Stimulated activated naive CD4-positive, alpha-beta T cell treated with Interleukin-2 at 50 U/mL for 16 hours (primary cell): Measurements from ENCODE around the gene TMEM150C.
"Not testable (repeated sequence)": the region's sequence is repeated elsewhere in the genome, so short reads cannot be mapped to it uniquely, and the experiment has no call there.

Experiments
- DNase-seq: peaks from one replicate; lab custom pipeline; 2025; lab: John Stamatoyannopoulos, UW

TMEM150C gene

GRCh38 chr4:82515705-82516104 is 46.1 kb downstream of the TMEM150C start:
- DNase-seq = no peak

- DNase-seq = no peak
These were observed 48.4 kb downstream of the TMEM150C start for GRCh38 chr4:82513382-82513781.

- DNase-seq = no peak
These were observed 51.6 kb downstream of the TMEM150C start for GRCh38 chr4:82510216-82510615.

DNA sequence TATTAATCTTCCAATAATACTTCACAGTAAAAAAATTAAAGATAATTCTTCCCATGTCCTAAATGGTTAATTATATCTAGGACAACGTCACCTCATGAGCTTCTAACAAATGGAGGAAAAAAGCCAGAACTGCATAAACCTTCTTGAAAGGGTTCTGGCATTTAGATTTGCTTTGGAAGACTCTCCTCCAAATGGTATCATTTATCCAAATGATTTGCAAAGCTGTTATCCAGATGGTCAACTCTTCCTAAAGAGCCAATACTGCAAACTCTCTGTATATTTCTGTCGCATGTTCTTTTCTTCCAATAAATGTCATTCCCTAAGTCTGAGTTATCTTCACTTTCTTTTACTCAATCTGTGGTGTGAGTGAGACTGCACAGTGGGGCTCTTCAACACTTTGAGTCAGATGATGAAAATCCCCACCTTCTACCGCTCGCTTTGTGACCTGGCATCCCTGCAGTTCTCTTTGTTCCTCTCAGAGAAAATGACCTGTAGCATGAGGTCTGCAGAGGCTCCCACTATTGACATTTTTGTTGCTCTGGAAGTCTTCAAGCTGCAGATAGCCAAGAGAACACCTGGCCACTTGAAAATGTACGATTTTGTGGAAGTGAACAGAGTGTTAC is 52.9 kb downstream of the TMEM150C start:
- DNase-seq = no peak

DNA sequence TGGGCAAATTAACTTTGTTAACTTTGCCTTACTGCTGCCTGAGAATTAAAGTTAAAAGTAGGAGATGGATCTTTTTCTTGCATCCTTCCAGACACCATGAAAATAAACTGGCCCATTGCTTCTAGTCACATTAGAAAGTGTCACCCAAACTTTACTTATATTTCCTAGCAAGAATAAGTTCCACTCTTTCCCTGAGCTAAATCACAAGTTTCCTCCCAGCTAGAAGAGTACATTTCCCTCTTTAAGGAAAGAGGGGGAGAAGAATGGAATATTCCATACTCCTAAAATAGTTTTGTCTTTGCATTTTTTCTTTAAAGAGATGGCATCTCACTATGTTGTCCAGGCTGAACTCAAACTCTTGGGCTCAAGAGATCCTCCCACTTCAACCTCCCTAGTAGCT is 53.8 kb downstream of the TMEM150C start:
- DNase-seq = no peak

- no peak for DNase-seq
These were observed 60.7 kb downstream of the TMEM150C start for GRCh38 chr4:82501154-82501442.

DNA sequence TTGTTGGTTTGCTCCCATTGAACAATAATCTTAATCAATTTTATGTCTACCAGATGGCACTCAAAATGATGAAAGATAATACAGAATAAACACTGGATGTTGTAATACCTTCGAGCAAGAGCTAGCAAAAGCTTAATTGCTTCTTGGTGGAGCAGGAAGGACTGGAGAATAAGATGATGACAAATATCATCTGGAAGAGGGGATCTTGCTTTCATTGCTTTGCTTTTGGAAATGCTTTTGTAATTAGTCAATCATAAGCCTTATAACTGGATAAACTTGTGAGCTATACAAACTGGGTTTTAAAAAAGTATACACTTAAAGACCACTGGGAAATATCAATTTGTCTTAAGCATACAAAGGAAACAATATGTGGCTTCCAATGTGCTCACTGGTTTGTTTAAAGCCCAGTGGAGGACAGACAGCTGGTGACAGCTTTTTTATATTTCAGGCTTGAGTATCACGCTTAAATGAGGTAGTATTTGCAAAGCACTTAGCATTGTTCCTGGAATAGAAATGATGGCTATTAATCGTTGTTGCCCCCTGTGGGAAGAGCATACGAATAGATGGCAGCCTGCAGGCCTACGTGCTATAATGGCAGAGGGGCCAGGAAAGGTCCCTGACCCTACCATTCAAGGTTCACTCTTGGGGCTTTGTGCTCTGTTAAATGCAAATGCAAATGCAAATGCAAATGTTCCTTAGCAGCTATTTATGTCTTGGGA is 61.2 kb downstream of the TMEM150C start:
- no peak for DNase-seq

DNA sequence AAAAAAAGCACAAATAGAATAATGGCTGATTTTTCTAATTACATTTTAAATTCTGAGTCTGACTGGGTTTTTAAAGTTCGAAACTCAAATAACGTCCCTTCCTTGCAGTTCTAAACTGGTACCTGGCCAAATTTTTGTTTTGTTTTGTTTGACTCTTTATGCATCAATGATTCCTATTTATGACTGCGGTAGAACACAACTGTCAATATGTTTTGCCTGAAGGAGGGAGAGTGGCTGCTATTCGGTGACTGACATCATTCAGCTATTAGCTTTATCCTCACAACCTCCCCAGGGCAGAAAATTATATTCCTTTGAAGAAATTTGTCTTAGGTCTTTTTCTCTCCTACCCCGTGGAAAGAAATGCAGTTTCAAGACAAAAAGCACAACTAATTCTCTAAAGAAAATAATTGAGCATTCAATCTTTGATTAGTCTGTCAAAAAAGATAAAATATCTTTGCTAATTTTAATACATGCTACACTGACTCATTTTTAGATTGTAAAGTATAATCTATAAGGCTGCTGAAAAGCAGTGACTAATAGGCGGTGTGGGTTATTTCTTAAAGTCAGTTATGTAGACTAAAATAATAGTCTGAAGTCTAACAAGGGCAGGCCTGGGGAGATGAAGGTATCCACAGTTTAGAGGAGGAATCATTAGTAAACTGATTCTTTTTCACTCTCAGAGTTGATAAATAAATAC is 61.9 kb downstream of the TMEM150C start:
- no peak for DNase-seq

GRCh38 chr4:82496349-82496748 is 65.4 kb downstream of the TMEM150C start:
- no peak for DNase-seq

DNA sequence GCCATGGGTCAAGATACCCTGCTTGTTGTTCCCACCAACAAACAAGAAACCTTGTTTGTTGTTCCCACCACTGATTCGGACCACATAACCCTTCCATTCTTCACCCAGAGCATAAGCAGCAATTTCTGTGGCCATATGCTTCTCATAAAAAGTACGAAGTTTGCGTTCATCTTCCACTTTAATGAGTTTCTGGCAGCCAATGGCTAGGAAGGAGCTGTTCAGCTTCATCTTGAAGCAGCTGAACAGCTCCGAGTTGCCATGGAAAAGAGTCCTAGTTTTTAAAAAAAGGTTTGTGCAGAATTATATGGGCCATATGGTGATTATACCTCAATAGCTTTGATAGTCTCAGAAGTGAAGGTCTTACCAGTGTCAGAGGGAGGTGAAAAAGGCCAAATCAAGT is 66.1 kb downstream of the TMEM150C start:
- no peak for DNase-seq

GRCh38 chr4:82493721-82494425 is 67.9 kb downstream of the TMEM150C start:
- DNase-seq = no peak

DNA sequence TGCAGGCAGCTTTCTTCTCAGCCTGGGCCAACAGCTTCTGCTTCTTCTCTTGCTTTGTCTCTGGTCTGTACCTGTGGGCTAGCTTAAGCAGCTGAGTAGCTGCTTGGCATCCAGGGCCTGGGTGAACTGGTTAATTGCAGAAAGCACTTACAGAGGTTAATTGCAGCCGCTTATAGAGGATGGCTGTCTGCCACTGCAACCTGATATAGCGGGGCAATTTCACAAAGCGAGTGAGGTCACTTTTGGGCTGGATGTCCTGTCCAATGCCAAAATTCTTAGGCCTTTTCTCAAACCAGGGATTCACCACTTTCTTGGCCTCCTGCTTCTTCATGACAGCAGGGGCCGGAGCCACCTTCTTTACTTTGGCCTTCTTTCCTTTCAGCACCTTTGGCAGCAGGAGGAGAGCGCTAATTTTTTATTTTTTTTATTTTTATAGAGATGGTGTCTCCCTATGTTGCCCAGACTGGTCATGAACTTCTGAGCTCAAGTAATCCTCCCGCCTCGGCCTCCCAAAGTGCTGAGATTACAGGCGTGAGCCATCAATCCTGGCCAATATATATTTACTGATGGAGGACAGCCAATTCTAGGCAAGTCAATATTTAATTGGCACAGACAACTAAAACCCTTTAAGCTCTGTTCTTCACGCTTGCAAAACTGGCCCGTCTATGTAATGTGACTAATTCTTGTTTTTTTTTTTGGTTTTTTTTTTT is 70.4 kb downstream of the TMEM150C start:
- no peak for DNase-seq

GRCh38 chr4:82489987-82490386 is 71.8 kb downstream of the TMEM150C start:
- DNase-seq = no peak

DNA sequence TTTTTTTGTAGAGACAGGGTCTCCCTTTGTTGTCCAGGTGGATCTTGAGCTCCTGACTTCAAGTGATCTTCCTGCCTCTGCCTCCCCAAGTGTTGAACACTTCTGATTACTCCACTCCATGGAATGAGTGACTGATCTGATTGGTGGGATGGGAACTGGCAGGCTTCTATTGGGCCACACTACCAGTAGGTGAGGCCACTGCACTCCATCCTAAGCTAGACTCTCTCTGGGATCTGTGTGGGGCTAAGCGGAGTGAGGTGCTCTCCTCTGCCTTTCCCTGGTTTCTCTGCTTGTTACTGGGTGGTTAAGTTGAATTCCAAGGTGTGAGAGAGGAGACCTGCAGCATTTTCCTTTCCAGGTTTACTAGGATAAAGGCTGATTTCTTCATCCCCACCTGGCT is 72.7 kb downstream of the TMEM150C start:
- no peak for DNase-seq

DNA sequence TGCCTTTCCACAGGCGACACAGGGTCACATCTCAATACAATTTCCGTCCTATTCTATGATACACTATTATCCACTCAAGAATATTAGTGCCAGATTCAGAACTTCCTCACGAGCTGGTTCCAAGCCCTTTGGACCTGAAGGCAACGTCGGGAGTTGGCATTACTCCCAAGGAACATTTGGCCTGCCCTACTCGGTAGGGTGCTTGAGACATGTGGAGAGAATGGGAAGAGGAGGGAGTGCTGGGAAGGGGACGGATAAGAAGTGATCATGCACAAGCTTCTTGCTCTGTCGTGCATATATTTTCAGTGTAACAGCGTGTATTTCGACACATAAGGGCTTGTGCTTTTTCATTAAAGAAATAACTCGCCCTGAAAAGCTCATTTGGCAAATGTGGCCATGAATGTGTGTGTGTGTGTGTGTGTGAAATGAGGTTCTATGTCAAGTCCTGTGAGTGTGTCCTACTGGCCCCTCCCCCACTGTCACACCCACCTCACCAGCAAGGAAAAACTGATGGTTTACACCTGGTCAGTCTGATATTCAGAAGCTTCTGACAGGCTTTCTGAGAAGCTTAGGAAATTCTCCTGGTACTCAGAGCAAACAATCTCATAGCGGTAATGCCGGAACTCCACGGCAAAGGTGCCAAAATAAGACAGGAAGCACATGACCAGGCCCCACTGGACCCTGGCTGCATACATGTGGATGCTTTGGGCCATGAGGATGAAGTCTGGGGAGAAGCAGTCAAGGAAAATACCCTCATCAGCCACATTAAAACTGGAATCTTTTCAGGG is 76.6 kb downstream of the TMEM150C start:
- DNase-seq = no peak

- DNase-seq = no peak
These were observed 79.4 kb downstream of the TMEM150C start for GRCh38 chr4:82482387-82482786.

- DNase-seq = no peak
These were observed 80.3 kb downstream of the TMEM150C start for GRCh38 chr4:82481506-82481840.

GRCh38 chr4:82480771-82481505 is 80.8 kb downstream of the TMEM150C start:
- DNase-seq = no peak

- DNase-seq = no peak
These were observed 82.2 kb downstream of the TMEM150C start for GRCh38 chr4:82479562-82479961.

- not testable (repeated sequence) for DNase-seq
These were observed 84.3 kb downstream of the TMEM150C start for GRCh38 chr4:82477469-82477868.

DNA sequence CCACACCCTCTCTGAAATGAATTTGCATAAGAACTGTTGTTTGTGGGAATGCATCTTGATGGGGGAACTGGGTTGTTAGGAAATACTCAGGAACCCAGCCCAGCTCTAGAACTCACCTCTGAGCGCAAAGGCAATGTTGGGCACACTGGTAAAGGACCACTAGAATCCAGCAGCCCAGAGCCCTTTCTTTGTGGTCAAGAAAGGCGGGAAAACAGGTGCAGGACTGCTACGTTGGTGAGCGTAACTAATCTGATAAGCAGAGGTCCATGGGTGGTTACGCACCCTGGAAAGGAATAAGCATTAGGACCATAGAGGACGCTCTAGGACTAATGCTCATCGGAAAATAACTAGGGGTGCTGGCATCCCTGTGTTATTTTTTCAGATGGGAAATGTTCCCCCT is 85.9 kb downstream of the TMEM150C start:
- DNase-seq = not testable (repeated sequence)
